Karpas-422 (cell line): ENCODE measurements around the gene C9orf50. TPM values are rescaled to one million over a fixed set of nuclear protein-coding genes. Genes with fewer than 3 reads are reported as not detected.

Experiments used
- DNase-seq: peaks from one replicate; pipeline ENCODE4 v3.0.0-alpha.2; 2015
- H2AFZ ChIP-seq: fragments of 200-600 bp; sonication (generic); 2 replicates; pipeline ENCODE4 v1.6.1; 2014; ENCODE audit warnings: antibody characterized with exemption, low read length, mixed read lengths
- H3K27ac ChIP-seq: fragments of 200-600 bp; sonication (generic); 2 replicates; pipeline ENCODE4 v1.5.1; 2014; ENCODE audit warnings: mild to moderate bottlenecking, low read length, moderate library complexity
- H3K27me3 ChIP-seq: fragments of 200-600 bp; sonication (generic); 2 replicates; pipeline ENCODE4 v1.6.1; 2014; ENCODE audit warnings: low read length, mixed read lengths
- H3K36me3 ChIP-seq: fragments of 200-600 bp; sonication (generic); 2 replicates; pipeline ENCODE4 v1.6.1; 2014; ENCODE audit warnings: low read length, mixed read lengths; ENCODE audit not compliant: insufficient read depth
- H3K4me1 ChIP-seq: fragments of 200-600 bp; sonication (generic); 2 replicates; pipeline ENCODE4 v1.6.1; 2014; ENCODE audit warnings: mild to moderate bottlenecking, low read length, mixed read lengths
- H3K4me2 ChIP-seq: fragments of 200-600 bp; sonication (generic); 2 replicates; pipeline ENCODE4 v1.6.1; 2014; ENCODE audit warnings: low read length, low read depth, mild to moderate bottlenecking; ENCODE audit not compliant: poor library complexity, severe bottlenecking
- H3K4me3 ChIP-seq: fragments of 200-600 bp; sonication (generic); 2 replicates; pipeline ENCODE4 v1.5.1; 2014; ENCODE audit warnings: mild to moderate bottlenecking, antibody characterized with exemption, low read length, mixed read lengths
- H3K79me2 ChIP-seq: fragments of 200-600 bp; sonication (generic); 2 replicates; pipeline ENCODE4 v1.6.1; 2014; ENCODE audit warnings: mild to moderate bottlenecking, low read length, mixed read lengths
- H3K9ac ChIP-seq: fragments of 200-600 bp; sonication (generic); 2 replicates; pipeline ENCODE4 v1.6.0; 2014; ENCODE audit warnings: low read length
- H3K9me2 ChIP-seq: fragments of 200-600 bp; sonication (generic), shearing (Covaris generic); replicated peaks from 2 replicates; pipeline ENCODE4 v1.6.0; 2014; ENCODE audit warnings: mild to moderate bottlenecking, low read length, moderate library complexity; ENCODE audit not compliant: insufficient read depth
- H3K9me3 ChIP-seq: fragments of 300-700, 200-600 bp; sonication (generic); 2 replicates; pipeline ENCODE4 v1.6.1; 2014; ENCODE audit warnings: low read length, mixed read lengths
- H4K20me1 ChIP-seq: fragments of 200-600 bp; sonication (generic); 2 replicates; pipeline ENCODE4 v1.6.1; 2014; ENCODE audit warnings: mild to moderate bottlenecking, antibody characterized with exemption, low read length, low read depth; ENCODE audit not compliant: insufficient read depth
- total RNA-seq: library from RNA; depleted of rRNA; stranded (reverse); fragments of >200 nt; shearing (Covaris generic); gene quantifications from 2 replicates; pipeline ENCODE4 v1.2.3, GENCODE V29; 2014; ENCODE audit warnings: low replicate concordance

C9orf50 gene
- total RNA-seq, 1 experiment from 2014 or later: not detected

GRCh38 chr9:129612815-129613519 is 7.9 kb downstream of the C9orf50 start:
- Histone ChIP-seq H3K27ac (no peak overlapping the region), H4K20me1 (no peaks in the 10 kb centered on the region; the same call in 1 of the 2 replicates), H3K27me3 (no peaks in the 10 kb centered on the region), H3K4me1 (peaks cover 13% of the 10 kb centered on the region), H3K4me2 (no peak overlapping the region), H3K79me2 (no peaks in the 10 kb centered on the region), H3K9ac (no peak overlapping the region), H3K9me2 (no peaks in the 10 kb centered on the region), H2AFZ (no peak overlapping the region), H3K9me3 (no peaks in the 10 kb centered on the region), H3K36me3 (no peaks in the 10 kb centered on the region), H3K4me3 (no peak overlapping the region)
- DNase-seq: no peak

- Histone ChIP-seq H3K9ac (no peak overlapping the region), H3K4me1 (peaks cover 13% of the 10 kb centered on the region), H3K79me2 (no peaks in the 10 kb centered on the region), H3K27me3 (no peaks in the 10 kb centered on the region), H3K4me2 (no peak overlapping the region), H3K4me3 (no peak overlapping the region), H3K9me3 (no peaks in the 10 kb centered on the region), H3K27ac (no peak overlapping the region), H2AFZ (no peak overlapping the region), H3K36me3 (no peaks in the 10 kb centered on the region), H4K20me1 (no peaks in the 10 kb centered on the region; the same call in 1 of the 2 replicates), H3K9me2 (no peaks in the 10 kb centered on the region)
- peak; percentile 45 for DNase-seq
Observed at GRCh38 chr9:129612123-129612522, 8.8 kb downstream of the C9orf50 start.

GRCh38 chr9:129611307-129611800 is 9.5 kb downstream of the C9orf50 start:
- Histone ChIP-seq H4K20me1 (no peaks in the 10 kb centered on the region; the same call in 1 of the 2 replicates), H3K9me2 (no peaks in the 10 kb centered on the region), H2AFZ (no peak overlapping the region), H3K4me2 (no peak overlapping the region), H3K4me1 (peaks cover 13% of the 10 kb centered on the region), H3K4me3 (no peak overlapping the region), H3K9ac (no peak overlapping the region), H3K9me3 (no peaks in the 10 kb centered on the region), H3K79me2 (no peaks in the 10 kb centered on the region), H3K36me3 (no peaks in the 10 kb centered on the region), H3K27ac (no peak overlapping the region), H3K27me3 (no peaks in the 10 kb centered on the region)
- DNase-seq: peak; percentile 15

- Histone ChIP-seq H3K27me3 (no peaks in the 10 kb centered on the region), H3K9me2 (no peaks in the 10 kb centered on the region), H3K9ac (peak overlapping the region; percentile 68), H3K4me1 (peaks cover 13% of the 10 kb centered on the region), H3K36me3 (no peaks in the 10 kb centered on the region), H2AFZ (peak overlapping the region; percentile 94), H3K79me2 (no peaks in the 10 kb centered on the region), H3K4me3 (peak overlapping the region; percentile 74), H3K4me2 (peak overlapping the region; percentile 88), H4K20me1 (no peaks in the 10 kb centered on the region; the same call in 1 of the 2 replicates), H3K9me3 (no peaks in the 10 kb centered on the region), H3K27ac (no peak overlapping the region)
- DNase-seq: peak; percentile 82
Observed at GRCh38 chr9:129610473-129611306, 10.2 kb downstream of the C9orf50 start.

- no peaks in the 10 kb centered on the region for H3K36me3 ChIP-seq
- peak overlapping the region; percentile 74 for H3K4me3 ChIP-seq
- peak overlapping the region; percentile 68 for H3K9ac ChIP-seq
- no peaks in the 10 kb centered on the region for H3K27me3 ChIP-seq
- peak overlapping the region; percentile 94 for H2AFZ ChIP-seq
- no peak for DNase-seq
- no peaks in the 10 kb centered on the region for H3K9me2 ChIP-seq
- H3K4me1 ChIP-seq: peaks cover 13% of the 10 kb centered on the region
- H3K4me2 ChIP-seq: peak overlapping the region; percentile 88
- no peak overlapping the region for H3K27ac ChIP-seq
- H4K20me1 ChIP-seq: no peaks in the 10 kb centered on the region; the same call in 1 of the 2 replicates
- H3K9me3 ChIP-seq: no peaks in the 10 kb centered on the region
- H3K79me2 ChIP-seq: no peaks in the 10 kb centered on the region
Observed at GRCh38 chr9:129610213-129610472, 10.8 kb downstream of the C9orf50 start.

- Histone ChIP-seq H3K4me2 (peak overlapping the region; percentile 31), H3K27me3 (no peaks in the 10 kb centered on the region), H3K9me2 (no peaks in the 10 kb centered on the region), H2AFZ (no peak overlapping the region), H3K9ac (no peak overlapping the region), H3K27ac (no peak overlapping the region), H3K79me2 (no peaks in the 10 kb centered on the region), H3K4me3 (no peak overlapping the region), H3K4me1 (peaks cover 13% of the 10 kb centered on the region), H3K36me3 (no peaks in the 10 kb centered on the region), H4K20me1 (no peaks in the 10 kb centered on the region; the same call in 1 of the 2 replicates), H3K9me3 (no peaks in the 10 kb centered on the region)
- no peak for DNase-seq
Observed at GRCh38 chr9:129609486-129610212, 11.3 kb downstream of the C9orf50 start.

GRCh38 chr9:129608561-129609481 is 12.1 kb downstream of the C9orf50 start:
- H3K4me1 ChIP-seq: peaks cover 13% of the 10 kb centered on the region
- H3K9me3 ChIP-seq: no peaks in the 10 kb centered on the region
- H4K20me1 ChIP-seq: no peaks in the 10 kb centered on the region; the same call in 1 of the 2 replicates
- H3K36me3 ChIP-seq: no peaks in the 10 kb centered on the region
- no peaks in the 10 kb centered on the region for H3K27me3 ChIP-seq
- no peak overlapping the region for H3K4me2 ChIP-seq
- DNase-seq: no peak
- no peaks in the 10 kb centered on the region for H3K79me2 ChIP-seq
- H2AFZ ChIP-seq: no peak overlapping the region
- no peak overlapping the region for H3K9ac ChIP-seq
- no peak overlapping the region for H3K4me3 ChIP-seq
- no peak overlapping the region for H3K27ac ChIP-seq
- H3K9me2 ChIP-seq: no peaks in the 10 kb centered on the region
